A549 (cell line): ENCODE data around the gene ABHD1. TPM values are rescaled to one million over a fixed set of nuclear protein-coding genes. Genes with fewer than 3 reads are reported as not detected.

Source experiments
- ATAC-seq, 2 experiments: fragments of 200-7000 bp in 1 of 2; fragments of >200 bp in 1 of 2; cut with Nextera tagmentation in 1 of 2; cut with Tn5 transposase in 1 of 2; 3 replicates each; pipeline versions ENCODE4 v1.8.0 to v1.9.1; 2018 to 2020; ENCODE audit warnings: mild to moderate bottlenecking in 1 of 2, moderate library complexity in 1 of 2
- CTCF ChIA-PET: fragments of 300-600 bp; sonication (Branson Sonifier 250); formaldehyde crosslinking; extraction: SDS; loops from one replicate; lab custom pipeline; 2021; ENCODE audit warnings: antibody characterized with exemption, inconsistent platforms; lab: Yijun Ruan, JAX
- POLR2A ChIA-PET: fragments of 350-600 bp; formaldehyde crosslinking; extraction: SDS; loops from one replicate; lab custom pipeline; 2021; ENCODE audit warnings: antibody characterized with exemption, inconsistent platforms; lab: Yijun Ruan, JAX
- DNase-seq, 2 experiments: peaks; one replicate each; pipeline versions ENCODE4 v3.0.0 to v3.0.0-alpha.2; 2011 to 2016; ENCODE audit warnings: low read depth in 1 of 2, low spot score in 1 of 2
- FAIRE-seq: peaks from 2 replicates; lab custom pipeline; 2011; peaks lifted over from hg19 to GRCh38; lab: Jason Lieb, UNC
- H3K27ac ChIP-seq, 2 experiments: fragments of >200 bp; sonication (Bioruptor Twin); formaldehyde crosslinking; 3 replicates each; pipeline ENCODE4 v1.5.1; 2016 to 2017
- H3K4me1 ChIP-seq: fragments of >200 bp; sonication (Bioruptor Twin); formaldehyde crosslinking; 3 replicates; pipeline ENCODE4 v1.6.1; 2016
- H3K4me2 ChIP-seq: fragments of >200 bp; sonication (Bioruptor Twin); formaldehyde crosslinking; 3 replicates; pipeline ENCODE4 v1.6.1; 2016
- H3K4me3 ChIP-seq: fragments of >200 bp; sonication (Bioruptor Twin); formaldehyde crosslinking; 3 replicates; pipeline ENCODE4 v1.5.1; 2016
- H3K9me3 ChIP-seq: fragments of >200 bp; sonication (Bioruptor Twin); formaldehyde crosslinking; 3 replicates; pipeline ENCODE4 v1.6.1; 2016
- BHLHE40 ChIP-seq: IDR thresholded peaks from 2 replicates; pipeline ENCODE4 v1.6.1; 2012; ENCODE audit warnings: low read depth, low read length, inconsistent platforms
- CBX8 ChIP-seq: fragments of 200-600 bp; sonication (generic); IDR thresholded peaks from 2 replicates; pipeline ENCODE4 v1.6.1; 2016
- EP300 ChIP-seq, 2 experiments: fragments of >200 bp; sonication (Bioruptor Twin); formaldehyde crosslinking; IDR thresholded peaks; 2 replicates in 1 of 2; 3 replicates in 1 of 2; pipeline ENCODE4 v1.6.1; 2016 to 2017
- FOSL2 ChIP-seq, 2 experiments: fragments of 450-650 bp in 1 of 2; fragments of >200 bp in 1 of 2; sonication (Bioruptor Twin) in 1 of 2; formaldehyde crosslinking; IDR thresholded peaks; 2 replicates each; pipeline versions ENCODE4 v1.5.0 to v1.6.1; 2016 to 2020; ENCODE audit warnings: mild to moderate bottlenecking in 1 of 2, moderate library complexity in 1 of 2
- HOXA7 ChIP-seq: fragments of 250-450 bp; sonication (Bioruptor Pico); IDR thresholded peaks from 2 replicates; pipeline ENCODE4 v1.5.0; 2020; ENCODE audit warnings: mild to moderate bottlenecking, moderate library complexity
- KDM5A ChIP-seq: fragments of 200-600 bp; sonication (generic); IDR thresholded peaks from 2 replicates; pipeline ENCODE4 v1.6.1; 2016; ENCODE audit warnings: antibody characterized with exemption, mild to moderate bottlenecking
- MAZ ChIP-seq: fragments of 150-350 bp; IDR thresholded peaks from 2 replicates; pipeline ENCODE4 v1.6.1; 2014; ENCODE audit warnings: antibody characterized with exemption, low read depth, low read length, borderline replicate concordance
- MYC ChIP-seq: IDR thresholded peaks from 2 replicates; pipeline ENCODE4 v1.6.1; 2012; ENCODE audit warnings: mild to moderate bottlenecking, inconsistent platforms, low read length, improper control_type of control experiment, borderline replicate concordance
- NR3C1 ChIP-seq: fragments of >200 bp; sonication (Bioruptor Twin); formaldehyde crosslinking; IDR thresholded peaks from 3 replicates; pipeline ENCODE4 v1.6.1; 2017
- PHF8 ChIP-seq: fragments of 200-600 bp; sonication (generic); IDR thresholded peaks from 2 replicates; pipeline ENCODE4 v1.6.1; 2016; ENCODE audit warnings: low read depth, mild to moderate bottlenecking, antibody characterized with exemption, moderate library complexity, borderline replicate concordance
- POLR2A ChIP-seq: IDR thresholded peaks from 2 replicates; pipeline ENCODE4 v1.6.1; 2012; ENCODE audit warnings: mild to moderate bottlenecking, low read length
- RARB ChIP-seq: fragments of 250-450 bp; sonication (Bioruptor Pico); IDR thresholded peaks from 2 replicates; pipeline ENCODE4 v1.8.0; 2021; ENCODE audit warnings: mild to moderate bottlenecking, moderate library complexity
- RCOR1 ChIP-seq: fragments of 150-350 bp; IDR thresholded peaks from 2 replicates; pipeline ENCODE4 v1.6.1; 2014; ENCODE audit warnings: antibody characterized with exemption, low read length, low read depth
- RFX5 ChIP-seq: fragments of 450-650 bp; IDR thresholded peaks from 2 replicates; pipeline ENCODE4 v1.7.1; 2014; ENCODE audit warnings: antibody characterized with exemption, mild to moderate bottlenecking, moderate library complexity
- SREBF2 ChIP-seq: fragments of 450-650 bp; IDR thresholded peaks from 2 replicates; pipeline ENCODE4 v1.6.1; 2014; ENCODE audit warnings: mild to moderate bottlenecking, moderate library complexity
- ZFP36 ChIP-seq: fragments of 450-650 bp; IDR thresholded peaks from 2 replicates; pipeline ENCODE4 v1.6.1; 2014; ENCODE audit warnings: borderline replicate concordance; ENCODE audit not compliant: partially characterized antibody
- WGBS: methylation state at CpG from one replicate; pipeline ENCODE4 v1.1.6; 2017; ENCODE audit errors: missing lambda C conversion rate; 5-methylcytosine and 5-hydroxymethylcytosine counted together
- polyA plus RNA-seq, 4 experiments: library from polyadenylated mRNA; depleted of rRNA in 3 of 4; stranded (reverse); fragments of >200 nt; fragmentation: RNase III in 1 of 4; extraction: RNeasy Plus Mini Kit Qiagen cat#74134 plus additional on column Dnase treatment in 1 of 4; gene quantifications; 2 replicates in 3 of 4; 3 replicates in 1 of 4; pipeline ENCODE4 v1.2.3, GENCODE V29; 2011 to 2017
- TF ChIP-seq, protein P1 (sequence below): fragments of 250-450 bp; sonication (Bioruptor Pico); IDR thresholded peaks from 2 replicates; pipeline ENCODE4 v1.5.0; 2021; ENCODE audit warnings: mild to moderate bottlenecking, moderate library complexity, borderline replicate concordance
- TF ChIP-seq, protein P2 (sequence below): IDR thresholded peaks from 2 replicates; pipeline ENCODE4 v1.6.1; 2012; ENCODE audit warnings: low read depth, borderline replicate concordance

Gene ABHD1
- polyA plus RNA-seq, 2 of the 4 experiments (the other 2 are of a cell fraction) = 0.96 to 1.9 TPM

DNA sequence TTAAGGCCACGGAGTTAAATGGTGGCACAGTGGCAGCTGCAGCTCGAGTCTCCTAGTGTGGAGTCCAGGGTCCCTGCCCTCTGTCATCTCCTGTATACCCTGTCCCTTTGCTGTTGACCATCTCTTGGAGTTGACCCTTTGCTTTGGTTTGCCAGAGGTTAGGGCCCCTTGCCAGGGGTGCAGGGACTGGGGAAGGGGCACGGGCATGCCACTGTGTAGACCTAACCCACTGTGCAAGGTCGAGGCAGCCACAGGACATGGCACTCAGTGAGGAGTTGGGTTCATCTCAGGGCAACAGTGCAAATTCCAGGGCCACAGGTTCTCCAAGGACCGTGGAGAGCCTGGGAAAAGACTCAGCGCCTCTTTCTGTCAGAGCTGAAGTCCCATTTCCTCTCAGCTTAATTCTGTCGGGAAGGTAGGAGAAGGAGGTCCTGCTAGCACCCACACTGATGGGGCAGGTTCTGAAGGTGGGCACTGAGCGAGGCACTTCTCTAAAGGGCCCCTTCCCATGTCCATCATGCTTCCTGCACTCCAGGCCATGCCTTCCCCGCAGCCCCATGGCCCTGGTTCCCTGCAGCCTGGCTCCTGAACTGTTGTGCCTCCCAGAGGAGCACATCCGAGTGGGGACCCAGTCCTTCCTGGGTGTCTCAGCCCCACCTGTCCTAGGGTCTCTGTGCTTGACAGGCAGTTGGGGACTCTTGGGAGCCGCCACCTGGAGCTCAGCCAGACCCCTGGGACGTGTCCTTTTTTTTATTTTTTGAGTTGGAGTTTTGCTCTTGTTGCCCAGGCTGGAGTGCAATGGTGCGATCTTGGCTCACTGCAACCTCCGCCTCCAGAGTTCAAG, 34.3 kb upstream of the ABHD1 start:
- no peak overlapping the region for H3K27ac ChIP-seq
- WGBS = 85% methylated on average over 14 of the region's 14 CpGs
- H3K9me3 ChIP-seq = no peaks in the 10 kb centered on the region
- H3K4me1 ChIP-seq = peaks cover 24% of the 10 kb centered on the region
- TF ChIP-seq SREBF2 (no peak), BHLHE40 (no peak), MYC (no peak), RFX5 (no peak)
- TF ChIP-seq, protein P1, sequence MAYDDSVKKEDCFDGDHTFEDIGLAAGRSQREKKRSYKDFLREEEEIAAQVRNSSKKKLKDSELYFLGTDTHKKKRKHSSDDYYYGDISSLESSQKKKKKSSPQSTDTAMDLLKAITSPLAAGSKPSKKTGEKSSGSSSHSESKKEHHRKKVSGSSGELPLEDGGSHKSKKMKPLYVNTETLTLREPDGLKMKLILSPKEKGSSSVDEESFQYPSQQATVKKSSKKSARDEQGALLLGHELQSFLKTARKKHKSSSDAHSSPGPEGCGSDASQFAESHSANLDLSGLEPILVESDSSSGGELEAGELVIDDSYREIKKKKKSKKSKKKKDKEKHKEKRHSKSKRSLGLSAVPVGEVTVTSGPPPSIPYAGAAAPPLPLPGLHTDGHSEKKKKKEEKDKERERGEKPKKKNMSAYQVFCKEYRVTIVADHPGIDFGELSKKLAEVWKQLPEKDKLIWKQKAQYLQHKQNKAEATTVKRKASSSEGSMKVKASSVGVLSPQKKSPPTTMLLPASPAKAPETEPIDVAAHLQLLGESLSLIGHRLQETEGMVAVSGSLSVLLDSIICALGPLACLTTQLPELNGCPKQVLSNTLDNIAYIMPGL = no peak
- H3K4me2 ChIP-seq = no peak overlapping the region
- ChIA-PET CTCF (interaction anchor here (0.6 to 15.3 kb wide), 13 partner anchors 8 to 243 kb away, joined by 3 to 253 read pairs (median 5); partner anchors contain the start of gene OST4), POLR2A (interaction anchor here (0.6 kb wide), 1 partner anchor 61 kb away, joined by 3 read pairs; no protein-coding TSS in a partner anchor)
- no peak for FAIRE-seq
- ATAC-seq = no peak
- no peak for DNase-seq
- no peak overlapping the region for H3K4me3 ChIP-seq

DNA sequence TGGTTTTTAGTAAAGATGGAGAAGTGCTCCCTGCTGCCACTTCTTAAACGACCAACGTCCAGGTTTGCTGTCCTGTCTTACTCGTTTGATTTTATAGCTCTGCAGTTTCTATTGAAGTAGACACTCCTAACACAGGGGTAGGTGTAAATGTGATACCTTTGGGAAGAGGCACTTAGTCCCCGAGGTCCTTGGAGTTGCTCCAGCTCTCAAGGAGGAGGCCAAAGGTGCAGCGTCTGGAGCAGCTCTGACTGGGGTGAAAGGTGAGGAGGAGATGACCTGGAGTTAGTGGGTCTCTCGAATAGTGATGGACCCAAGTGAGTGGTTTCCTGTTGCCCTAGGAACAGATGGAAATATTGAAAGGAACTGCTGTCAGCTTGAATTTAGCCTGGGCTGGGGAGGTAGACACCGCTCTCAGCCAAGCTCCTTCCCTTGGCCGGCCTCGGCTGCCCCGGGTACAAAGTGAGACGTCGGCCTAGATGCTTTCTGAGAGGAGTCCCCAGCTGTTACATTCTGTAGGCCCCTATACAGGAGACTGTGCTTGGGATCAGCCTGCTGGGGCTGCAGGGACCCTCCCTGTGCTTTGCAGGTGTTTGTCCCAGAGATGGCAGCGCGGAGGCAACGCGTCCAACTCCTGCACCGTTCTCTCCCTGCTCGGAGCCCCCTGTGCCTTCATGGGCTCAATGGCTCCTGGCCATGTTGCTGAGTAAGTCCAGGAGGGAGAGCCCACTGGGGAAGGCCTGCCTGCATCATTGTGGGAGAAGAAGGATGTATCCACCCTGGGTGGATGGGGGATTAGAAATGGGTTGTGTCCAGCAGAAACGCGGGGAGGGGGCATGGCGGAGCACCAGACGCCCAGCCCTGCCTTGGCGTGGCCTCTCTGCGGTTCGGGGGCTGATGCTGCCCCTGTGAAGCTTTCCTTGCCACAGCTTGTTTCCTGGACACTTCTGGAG, 31.6 kb upstream of the ABHD1 start:
- DNase-seq (no peak), FAIRE-seq (no peak), ATAC-seq (no peak)
- H3K4me3 ChIP-seq = no peak overlapping the region
- H3K4me2 ChIP-seq = no peak overlapping the region
- no peak for TF ChIP-seq KDM5A
- no peak for TF ChIP-seq MAZ
- TF ChIP-seq RCOR1 = no peak
- TF ChIP-seq RARB (CRISPR knock-in tag) = no peak
- no peak for TF ChIP-seq ZFP36
- no peak for TF ChIP-seq POLR2A
- TF ChIP-seq, protein P2, sequence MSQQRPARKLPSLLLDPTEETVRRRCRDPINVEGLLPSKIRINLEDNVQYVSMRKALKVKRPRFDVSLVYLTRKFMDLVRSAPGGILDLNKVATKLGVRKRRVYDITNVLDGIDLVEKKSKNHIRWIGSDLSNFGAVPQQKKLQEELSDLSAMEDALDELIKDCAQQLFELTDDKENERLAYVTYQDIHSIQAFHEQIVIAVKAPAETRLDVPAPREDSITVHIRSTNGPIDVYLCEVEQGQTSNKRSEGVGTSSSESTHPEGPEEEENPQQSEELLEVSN = no peak
- no peak for TF ChIP-seq FOSL2 (IDR thresholded peaks at IDR 0.05)
- TF ChIP-seq FOSL2 (CRISPR knock-in tag; IDR thresholded peaks at IDR 0.05) = no peak
- no peak for TF ChIP-seq PHF8
- TF ChIP-seq HOXA7 (CRISPR knock-in tag) = no peak
- no peak for TF ChIP-seq CBX8
- TF ChIP-seq EP300 (IDR thresholded peaks at IDR 0.05) = no peak
- TF ChIP-seq SREBF2 = no peak
- TF ChIP-seq NR3C1 = no peak
- 80% methylated on average over 25 of the region's 25 CpGs for WGBS
- H3K4me1 ChIP-seq = peaks cover 25% of the 10 kb centered on the region
- ChIA-PET POLR2A (no interaction called here), CTCF (interaction anchor here (0.6 to 15.3 kb wide), 9 partner anchors 6 to 211 kb away, joined by 3 to 197 read pairs (median 4); partner anchors contain the start of gene TRIM54)
- no peaks in the 10 kb centered on the region for H3K9me3 ChIP-seq
- no peak overlapping the region for H3K27ac ChIP-seq
